ENCODE measurements around the gene XPO4.
"Not testable (repeated sequence)": the region's sequence is repeated elsewhere in the genome, so short reads cannot be mapped to it uniquely, and the experiment has no call there.

XPO4 gene

DNA sequence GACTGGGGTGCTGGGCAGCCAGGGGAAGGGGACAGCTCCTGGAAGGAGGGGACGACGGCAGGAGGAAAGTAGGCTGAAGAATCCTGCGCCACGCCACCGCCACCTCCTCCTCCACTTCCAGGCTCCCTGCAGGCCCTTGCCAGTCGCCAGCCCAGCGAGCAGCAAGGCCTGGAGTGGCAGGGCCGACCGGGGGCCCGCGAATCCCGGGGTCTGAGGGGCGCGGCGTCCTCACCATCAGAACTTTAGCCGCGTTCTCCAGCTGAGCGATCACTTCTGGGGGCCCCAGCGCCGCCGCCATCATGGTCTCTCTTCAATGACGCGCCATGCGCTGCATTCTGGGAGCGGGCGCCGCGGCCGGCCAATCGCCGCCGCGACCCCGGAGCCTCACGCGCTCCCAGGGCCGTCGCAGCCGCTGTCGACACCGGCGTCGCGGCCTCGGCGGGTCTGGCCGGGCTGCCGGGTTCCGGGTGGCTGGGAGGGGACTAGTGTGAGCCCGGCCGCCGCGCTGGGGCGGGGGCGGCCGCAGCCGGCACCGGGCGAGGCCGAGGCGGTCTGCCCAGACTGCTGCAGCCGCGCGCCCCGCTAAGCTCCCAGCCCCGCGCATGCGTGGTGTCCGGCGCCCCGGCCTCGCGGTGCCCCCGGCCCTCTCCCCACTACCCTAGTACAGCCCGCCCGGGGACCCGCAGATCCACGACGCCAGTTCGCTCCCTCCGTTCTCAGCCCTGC is at the start of gene XPO4:
Gene XPO4, minus strand, starts transcription at position 309 of the 726 bp plus-strand sequence. Its CDS starts 8 bp downstream, at position 301.
- TF ChIP-seq, protein P1, sequence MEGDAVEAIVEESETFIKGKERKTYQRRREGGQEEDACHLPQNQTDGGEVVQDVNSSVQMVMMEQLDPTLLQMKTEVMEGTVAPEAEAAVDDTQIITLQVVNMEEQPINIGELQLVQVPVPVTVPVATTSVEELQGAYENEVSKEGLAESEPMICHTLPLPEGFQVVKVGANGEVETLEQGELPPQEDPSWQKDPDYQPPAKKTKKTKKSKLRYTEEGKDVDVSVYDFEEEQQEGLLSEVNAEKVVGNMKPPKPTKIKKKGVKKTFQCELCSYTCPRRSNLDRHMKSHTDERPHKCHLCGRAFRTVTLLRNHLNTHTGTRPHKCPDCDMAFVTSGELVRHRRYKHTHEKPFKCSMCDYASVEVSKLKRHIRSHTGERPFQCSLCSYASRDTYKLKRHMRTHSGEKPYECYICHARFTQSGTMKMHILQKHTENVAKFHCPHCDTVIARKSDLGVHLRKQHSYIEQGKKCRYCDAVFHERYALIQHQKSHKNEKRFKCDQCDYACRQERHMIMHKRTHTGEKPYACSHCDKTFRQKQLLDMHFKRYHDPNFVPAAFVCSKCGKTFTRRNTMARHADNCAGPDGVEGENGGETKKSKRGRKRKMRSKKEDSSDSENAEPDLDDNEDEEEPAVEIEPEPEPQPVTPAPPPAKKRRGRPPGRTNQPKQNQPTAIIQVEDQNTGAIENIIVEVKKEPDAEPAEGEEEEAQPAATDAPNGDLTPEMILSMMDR (IDR thresholded peaks at IDR 0.05; ENCODE audit: poor library complexity, severe bottlenecking) = no peak
- Histone ChIP-seq H3K36me3 (ENCODE audit: low read depth) (peaks cover 20% of the 10 kb centered on the region), H3K27ac (ENCODE audit: poor library complexity, severe bottlenecking) (peak within 1 kb of the TSS; percentile 62), H3K4me1 (ENCODE audit: insufficient read depth, poor library complexity, severe bottlenecking) (peaks cover 9% of the 10 kb centered on the region), H3K9me3 (ENCODE audit: severe bottlenecking) (no peaks in the 10 kb centered on the region), H3K27me3 (ENCODE audit: insufficient read depth, poor library complexity, severe bottlenecking) (no peaks in the 10 kb centered on the region), H3K4me3 (ENCODE audit: severe bottlenecking) (peak within 1 kb of the TSS; percentile 100)
- ATAC-seq (ENCODE audit: low read depth) (peak; percentile 90), DNase-seq (ENCODE audit: low spot score) (peak; percentile 61)

DNA sequence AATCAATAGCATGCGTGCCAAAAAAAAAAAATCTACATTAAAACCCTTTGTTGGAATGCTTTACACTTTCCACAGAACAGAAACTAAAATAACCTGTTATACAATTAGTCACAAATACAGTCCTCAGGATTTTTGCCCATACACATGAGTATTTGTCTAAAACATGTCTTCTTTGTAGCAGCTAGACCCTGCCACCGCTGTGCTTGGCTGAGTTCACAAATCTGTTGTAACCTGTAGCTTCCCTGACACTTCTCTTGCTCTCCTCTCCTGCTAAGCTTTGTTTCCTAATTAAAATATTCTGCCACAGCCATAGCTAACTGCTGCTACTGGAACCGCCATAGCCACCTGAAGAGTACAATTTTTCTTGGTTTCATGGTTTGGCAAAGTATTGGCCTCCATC is 45.5 kb upstream of the XPO4 start:
- not testable (repeated sequence) for H3K27ac ChIP-seq (ENCODE audit: poor library complexity, severe bottlenecking); H3K4me3 ChIP-seq (ENCODE audit: severe bottlenecking); H3K9me3 ChIP-seq (ENCODE audit: severe bottlenecking); H3K27me3 ChIP-seq (ENCODE audit: insufficient read depth, poor library complexity, severe bottlenecking); H3K4me1 ChIP-seq (ENCODE audit: insufficient read depth, poor library complexity, severe bottlenecking); H3K36me3 ChIP-seq (ENCODE audit: low read depth); DNase-seq (ENCODE audit: low spot score); ATAC-seq (ENCODE audit: low read depth)

DNA sequence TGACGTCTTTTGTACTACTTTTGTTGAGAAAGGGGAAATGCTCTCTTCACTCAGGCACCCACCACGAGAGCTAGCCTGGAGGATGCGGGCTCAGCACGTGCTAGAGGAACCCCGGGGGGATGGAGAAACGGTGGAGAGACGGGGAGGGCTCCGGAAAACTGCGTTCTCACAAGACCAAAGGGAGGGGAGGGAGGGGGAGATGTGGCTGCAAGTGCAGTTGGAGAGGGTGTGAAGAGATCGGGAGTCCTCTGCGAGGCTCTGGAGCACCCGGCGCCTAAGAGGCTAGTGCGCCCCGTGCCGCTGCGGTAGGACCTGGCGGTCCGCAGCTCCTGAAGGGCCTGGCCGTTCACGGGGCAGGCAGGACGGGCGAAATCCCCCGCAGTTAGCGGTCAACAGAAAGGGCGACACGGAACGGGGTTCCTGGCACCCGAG is 43.4 kb upstream of the XPO4 start:
- H3K4me3 ChIP-seq (ENCODE audit: severe bottlenecking) = no peak overlapping the region
- no peak for DNase-seq (ENCODE audit: low spot score)
- no peaks in the 10 kb centered on the region for H3K27me3 ChIP-seq (ENCODE audit: insufficient read depth, poor library complexity, severe bottlenecking)
- no peaks in the 10 kb centered on the region for H3K9me3 ChIP-seq (ENCODE audit: severe bottlenecking)
- no peak overlapping the region for H3K27ac ChIP-seq (ENCODE audit: poor library complexity, severe bottlenecking)
- no peaks in the 10 kb centered on the region for H3K36me3 ChIP-seq (ENCODE audit: low read depth)
- no peaks in the 10 kb centered on the region for H3K4me1 ChIP-seq (ENCODE audit: insufficient read depth, poor library complexity, severe bottlenecking)
- TF ChIP-seq, protein P1 (IDR thresholded peaks at IDR 0.05; ENCODE audit: poor library complexity, severe bottlenecking) = no peak
- ATAC-seq (ENCODE audit: low read depth) = no peak

DNA sequence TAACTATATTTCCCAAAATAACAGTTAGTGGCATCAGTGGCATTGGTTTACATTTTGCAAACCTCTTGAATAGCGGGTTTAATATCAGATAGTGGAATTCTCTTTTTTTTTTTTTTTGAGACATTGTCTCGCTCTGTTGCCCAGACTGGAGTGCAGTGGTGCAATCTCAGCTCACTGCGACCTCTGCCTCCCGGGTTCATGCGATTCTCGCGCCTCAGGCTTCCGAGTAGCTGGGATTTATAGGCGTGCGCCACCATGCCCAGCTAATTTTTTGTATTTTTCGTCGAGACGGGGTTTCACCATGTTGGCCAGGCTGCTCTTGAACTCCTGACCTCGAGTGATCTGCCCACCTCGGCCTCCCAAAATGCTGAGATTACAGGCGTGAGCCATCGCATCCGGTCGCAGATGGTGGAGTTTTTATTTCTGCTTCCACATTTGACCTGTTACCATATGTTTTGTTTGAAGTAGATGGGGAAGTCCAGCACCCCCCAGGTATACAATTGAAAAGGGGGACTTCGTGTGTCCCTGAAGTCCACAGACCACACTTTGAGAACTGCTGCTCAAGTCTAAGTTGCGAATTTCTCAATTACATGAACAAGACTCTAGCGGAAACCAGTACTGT is 40.5 kb upstream of the XPO4 start:
- no peak overlapping the region for H3K27ac ChIP-seq (ENCODE audit: poor library complexity, severe bottlenecking)
- no peaks in the 10 kb centered on the region for H3K36me3 ChIP-seq (ENCODE audit: low read depth)
- ATAC-seq (ENCODE audit: low read depth) (no peak), DNase-seq (ENCODE audit: low spot score) (no peak)
- TF ChIP-seq, protein P1 (IDR thresholded peaks at IDR 0.05; ENCODE audit: poor library complexity, severe bottlenecking) = no peak
- H3K4me3 ChIP-seq (ENCODE audit: severe bottlenecking) = no peak overlapping the region
- H3K27me3 ChIP-seq (ENCODE audit: insufficient read depth, poor library complexity, severe bottlenecking) = no peaks in the 10 kb centered on the region
- no peaks in the 10 kb centered on the region for H3K4me1 ChIP-seq (ENCODE audit: insufficient read depth, poor library complexity, severe bottlenecking)
- no peaks in the 10 kb centered on the region for H3K9me3 ChIP-seq (ENCODE audit: severe bottlenecking)

DNA sequence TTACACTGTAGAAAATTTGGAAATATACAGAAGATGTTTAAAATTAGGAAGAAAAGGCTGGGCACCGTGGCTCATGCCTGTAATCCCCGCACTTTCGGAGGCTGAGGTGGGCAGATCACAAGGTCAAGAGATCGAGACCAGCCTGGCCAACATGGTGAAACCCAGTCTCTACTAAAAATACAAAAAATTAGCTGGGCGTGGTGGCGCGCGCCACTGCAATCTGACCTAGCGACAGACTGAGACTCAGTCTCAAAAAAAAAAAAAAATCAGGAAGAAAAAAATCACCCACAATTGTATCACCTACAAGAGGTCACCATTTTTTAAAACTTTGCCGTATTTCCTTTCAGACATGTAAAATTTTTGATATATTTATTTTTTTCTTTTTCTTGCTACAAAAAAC is 38.0 kb upstream of the XPO4 start:
- not testable (repeated sequence) for H3K36me3 ChIP-seq (ENCODE audit: low read depth); H3K27ac ChIP-seq (ENCODE audit: poor library complexity, severe bottlenecking); H3K4me1 ChIP-seq (ENCODE audit: insufficient read depth, poor library complexity, severe bottlenecking); H3K4me3 ChIP-seq (ENCODE audit: severe bottlenecking); ATAC-seq (ENCODE audit: low read depth); H3K9me3 ChIP-seq (ENCODE audit: severe bottlenecking); DNase-seq (ENCODE audit: low spot score); H3K27me3 ChIP-seq (ENCODE audit: insufficient read depth, poor library complexity, severe bottlenecking)

DNA sequence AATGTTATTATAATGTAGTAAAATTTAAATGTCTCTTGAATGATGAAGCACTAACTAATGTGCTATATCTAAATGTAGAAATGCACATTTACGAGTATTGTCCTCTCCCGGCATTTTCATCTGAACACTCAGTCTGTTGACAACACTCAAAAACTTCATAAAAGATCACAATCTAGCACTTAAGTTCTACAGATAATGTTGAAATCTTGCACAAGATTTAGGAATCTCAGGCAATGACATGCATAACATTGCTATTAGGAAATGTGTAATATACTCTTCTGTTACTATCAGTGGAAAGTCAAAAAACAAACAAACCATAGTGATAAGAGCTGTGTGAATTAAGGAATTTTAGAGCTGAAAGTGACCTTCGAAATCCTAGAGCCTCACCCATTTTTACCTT is 37.5 kb upstream of the XPO4 start:
- no peak overlapping the region for H3K4me3 ChIP-seq (ENCODE audit: severe bottlenecking)
- H3K36me3 ChIP-seq (ENCODE audit: low read depth) = no peaks in the 10 kb centered on the region
- TF ChIP-seq, protein P1 (IDR thresholded peaks at IDR 0.05; ENCODE audit: poor library complexity, severe bottlenecking) = no peak
- H3K27ac ChIP-seq (ENCODE audit: poor library complexity, severe bottlenecking) = no peak overlapping the region
- ATAC-seq (ENCODE audit: low read depth) = no peak
- H3K27me3 ChIP-seq (ENCODE audit: insufficient read depth, poor library complexity, severe bottlenecking) = no peaks in the 10 kb centered on the region
- DNase-seq (ENCODE audit: low spot score) = no peak
- H3K4me1 ChIP-seq (ENCODE audit: insufficient read depth, poor library complexity, severe bottlenecking) = no peaks in the 10 kb centered on the region
- no peaks in the 10 kb centered on the region for H3K9me3 ChIP-seq (ENCODE audit: severe bottlenecking)
